HUDEP-2 (cell line): ENCODE measurements around the gene SLC35A4.
"Not testable (repeated sequence)": the region's sequence is repeated elsewhere in the genome, so short reads cannot be mapped to it uniquely, and the experiment has no call there.

Experiments
- DNase-seq, 76 experiments: peaks; one replicate each; lab custom pipeline; 2025; ENCODE audit not compliant: unreplicated experiment in 76 of 76; lab: John Stamatoyannopoulos, UW

SLC35A4 gene

GRCh38 chr5:140588311-140589070, 23.9 kb downstream of the SLC35A4 start:
- no peak for DNase-seq

- DNase-seq: no peak
Observed at GRCh38 chr5:140590861-140591260, 26.2 kb downstream of the SLC35A4 start.

GRCh38 chr5:140591747-140592372, 27.2 kb downstream of the SLC35A4 start:
- DNase-seq: no peak

GRCh38 chr5:140593070-140593469, 28.4 kb downstream of the SLC35A4 start:
- not testable (repeated sequence) for DNase-seq

GRCh38 chr5:140594169-140594568, 29.5 kb downstream of the SLC35A4 start:
- DNase-seq: no peak

- peak in 11 of 76 experiments; percentile 1 to 48 (median 11) for DNase-seq
Observed at GRCh38 chr5:140595538-140596300, 31.1 kb downstream of the SLC35A4 start.

- DNase-seq: no peak
Observed at GRCh38 chr5:140596321-140596741, 31.7 kb downstream of the SLC35A4 start.

GRCh38 chr5:140598836-140599235, 34.2 kb downstream of the SLC35A4 start:
- DNase-seq: no peak

- no peak for DNase-seq
Observed at GRCh38 chr5:140600096-140600495, 35.5 kb downstream of the SLC35A4 start.

- no peak for DNase-seq
Observed at GRCh38 chr5:140602147-140602546, 37.5 kb downstream of the SLC35A4 start.

- not testable (repeated sequence) for DNase-seq
Observed at GRCh38 chr5:140603446-140603698, 38.7 kb downstream of the SLC35A4 start.

- no peak for DNase-seq
Observed at GRCh38 chr5:140603734-140604133, 39.1 kb downstream of the SLC35A4 start.

GRCh38 chr5:140605879-140606278, 41.3 kb downstream of the SLC35A4 start:
- DNase-seq: no peak

GRCh38 chr5:140607031-140607430, 42.4 kb downstream of the SLC35A4 start:
- DNase-seq: no peak

GRCh38 chr5:140608722-140609121, 44.1 kb downstream of the SLC35A4 start:
- DNase-seq: no peak

GRCh38 chr5:140609126-140609525, 44.5 kb downstream of the SLC35A4 start:
- no peak for DNase-seq

GRCh38 chr5:140611020-140611521, 46.4 kb downstream of the SLC35A4 start:
- peak in 30 of 76 experiments; percentile 2 to 73 (median 22) for DNase-seq
